ENCODE results near the gene RSBN1.

The RSBN1 gene

DNA sequence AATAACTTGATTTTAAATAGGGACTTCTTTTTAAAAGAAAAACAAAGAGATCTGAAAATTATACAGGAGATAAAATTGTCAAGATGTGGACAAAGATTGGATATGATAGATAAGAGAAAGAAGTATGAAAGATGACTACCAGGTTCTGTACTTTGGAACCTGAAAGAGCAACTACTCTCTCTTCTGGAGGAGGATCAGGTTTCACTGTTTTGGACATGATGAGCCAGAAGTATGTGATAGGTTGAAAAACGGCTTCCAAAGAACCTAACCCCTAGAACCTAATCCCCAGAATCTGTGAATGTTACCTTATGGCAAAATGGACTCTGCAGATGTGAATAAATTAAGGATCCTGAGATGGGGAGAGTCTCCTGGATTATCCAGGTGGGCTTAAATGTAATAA is 26.2 kb downstream of the RSBN1 start:
- no peak overlapping the region for H3K4me3 ChIP-seq (ENCODE audit: low read depth, low read length)
- no peak for DNase-seq (ENCODE audit: low read depth)

DNA sequence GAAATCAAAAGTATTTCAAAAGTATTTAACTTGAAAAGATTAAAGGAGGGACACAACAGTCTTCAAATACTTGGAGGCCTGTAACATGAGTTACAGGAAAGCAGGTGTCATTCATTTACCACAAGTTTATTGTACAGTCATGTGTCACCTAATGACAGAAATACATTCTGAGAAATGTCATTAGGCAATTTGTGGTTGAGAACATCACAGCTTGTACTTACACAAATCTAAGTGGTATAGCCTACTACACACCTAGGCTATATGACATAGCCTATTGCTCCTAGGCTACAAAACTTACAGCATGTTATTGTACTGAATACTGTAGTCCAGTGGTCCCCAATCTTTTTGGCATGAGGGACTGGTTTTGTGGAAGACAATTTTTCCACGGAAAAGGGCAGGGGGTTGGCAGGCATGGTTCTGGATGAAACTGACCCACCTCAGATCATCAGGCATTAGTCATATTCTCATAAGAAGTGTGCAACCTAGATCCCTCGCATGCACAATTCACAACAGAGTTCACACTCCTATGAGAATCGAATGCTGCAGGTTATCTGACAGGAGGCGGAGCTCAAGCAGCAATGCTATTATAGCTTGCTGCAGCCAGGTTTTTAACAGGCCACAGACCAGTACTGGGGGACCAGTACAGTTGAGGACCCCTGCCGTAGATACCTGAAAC is 28.0 kb downstream of the RSBN1 start:
- no peak overlapping the region for H3K4me3 ChIP-seq (ENCODE audit: low read depth, low read length)
- no peak for DNase-seq (ENCODE audit: low read depth)

DNA sequence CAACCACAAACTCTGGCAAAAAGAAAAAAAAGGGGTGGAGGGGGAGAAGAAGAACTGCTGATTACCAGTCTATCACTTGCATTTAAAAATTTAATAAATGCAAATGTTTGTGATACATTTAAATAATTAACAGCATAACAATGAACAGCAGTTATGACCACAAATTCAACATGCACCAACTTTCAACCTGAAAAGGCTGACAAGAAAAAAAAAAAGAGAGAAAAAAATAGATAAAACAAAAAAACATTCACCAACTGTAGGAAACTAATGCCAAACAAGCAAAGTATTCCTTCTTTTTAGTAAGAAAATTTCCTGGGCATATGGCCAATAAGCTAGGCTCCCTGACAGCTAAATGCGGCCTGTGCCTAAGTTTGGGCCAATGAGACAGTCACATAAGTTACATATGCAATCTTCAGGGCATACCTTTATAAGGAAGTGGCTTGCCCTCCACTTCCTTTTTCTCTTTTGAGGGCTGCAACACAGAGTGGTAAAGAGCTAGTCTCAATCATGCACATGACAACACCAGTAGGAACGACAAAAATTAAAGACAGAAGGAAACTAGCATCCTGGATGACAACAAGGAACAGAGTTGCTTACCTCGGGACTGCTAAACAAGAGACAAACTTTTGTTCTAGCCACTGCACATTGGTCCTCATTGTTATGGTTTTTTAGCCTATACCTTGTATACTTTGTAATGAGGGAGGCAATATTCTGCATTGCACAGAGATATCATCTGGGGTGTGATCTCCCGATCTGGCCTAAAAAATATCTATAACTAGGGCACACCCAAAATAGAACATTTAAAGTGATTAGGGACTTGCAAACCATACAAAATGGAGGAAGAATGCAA is 28.8 kb downstream of the RSBN1 start:
- DNase-seq (ENCODE audit: low read depth): no peak
- H3K4me3 ChIP-seq (ENCODE audit: low read depth, low read length): no peak overlapping the region

DNA sequence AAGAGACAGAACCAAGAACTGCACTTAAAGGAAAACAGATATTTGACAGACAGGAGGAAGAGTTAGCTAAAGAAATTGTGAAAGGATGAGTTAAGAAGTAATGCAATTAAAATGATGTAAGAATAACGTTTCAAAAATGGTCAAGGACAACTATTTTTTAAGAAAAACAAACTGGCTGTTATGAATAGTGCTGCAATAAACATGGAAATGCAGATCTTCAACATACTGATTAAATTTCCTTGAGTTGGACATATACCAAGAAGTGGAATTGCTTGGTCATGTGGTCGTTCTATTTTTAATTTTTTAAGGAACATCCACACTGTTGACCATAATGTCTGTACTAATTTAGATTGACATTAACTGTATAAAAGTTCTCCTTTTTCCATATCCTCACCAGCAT is 29.9 kb downstream of the RSBN1 start:
- no peak overlapping the region for H3K4me3 ChIP-seq (ENCODE audit: low read depth, low read length)
- DNase-seq (ENCODE audit: low read depth): no peak

DNA sequence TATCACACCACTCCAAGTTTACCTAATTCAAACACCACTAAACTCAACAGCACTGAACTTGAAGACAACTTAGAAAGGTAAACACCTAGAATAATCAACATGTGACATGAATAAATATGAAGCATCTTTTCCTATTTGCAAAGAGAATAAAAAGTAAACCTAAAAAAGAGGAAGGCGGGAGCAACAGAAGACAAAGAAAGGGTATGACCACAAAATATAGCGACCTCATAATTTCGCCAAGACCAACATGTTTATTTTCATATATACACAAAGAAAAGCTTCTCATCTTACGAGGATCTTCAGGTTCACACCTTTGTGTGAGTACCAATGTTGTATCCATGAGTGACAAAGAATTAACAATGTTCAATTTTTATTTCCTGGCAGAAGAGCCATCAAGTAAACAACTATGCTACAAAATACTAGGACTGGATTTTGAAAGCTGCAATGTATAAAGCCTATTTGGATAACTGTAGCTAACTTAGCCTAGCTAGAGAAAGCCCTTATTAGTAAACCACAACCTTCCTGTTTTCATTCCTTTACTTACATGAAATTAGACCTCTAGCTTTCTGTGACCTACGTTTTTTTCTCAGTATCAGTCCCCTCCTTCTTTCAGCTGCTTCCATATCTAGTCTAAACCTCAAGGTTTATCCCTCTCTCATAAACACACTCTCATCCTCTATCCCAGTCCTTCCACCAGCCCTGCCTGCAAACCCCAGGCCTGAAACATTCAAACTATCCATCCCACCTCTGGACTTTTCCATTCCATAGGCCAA is 31.7 kb downstream of the RSBN1 start:
- no peak for DNase-seq (ENCODE audit: low read depth)
- no peak overlapping the region for H3K4me3 ChIP-seq (ENCODE audit: low read depth, low read length)

DNA sequence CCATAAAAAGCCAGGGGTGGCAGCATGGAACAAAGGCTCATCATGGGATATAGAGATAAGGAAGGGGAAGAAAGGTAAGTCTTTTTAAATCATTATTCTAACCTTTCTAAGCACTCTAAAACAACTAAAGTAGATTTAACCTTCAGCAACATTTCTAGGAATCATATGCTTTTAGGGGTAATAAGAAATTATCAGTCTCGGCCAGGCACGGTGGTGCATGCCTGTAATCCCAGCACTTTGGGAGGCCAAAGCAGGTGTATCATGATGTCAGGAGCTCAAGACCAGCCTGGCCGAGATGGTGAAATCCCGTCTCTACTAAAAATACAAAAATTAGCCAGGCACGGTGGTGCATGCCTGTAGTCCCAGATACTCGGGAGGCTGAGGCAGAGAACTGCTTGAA is 32.7 kb downstream of the RSBN1 start:
- H3K4me3 ChIP-seq (ENCODE audit: low read depth, low read length): no peak overlapping the region

DNA sequence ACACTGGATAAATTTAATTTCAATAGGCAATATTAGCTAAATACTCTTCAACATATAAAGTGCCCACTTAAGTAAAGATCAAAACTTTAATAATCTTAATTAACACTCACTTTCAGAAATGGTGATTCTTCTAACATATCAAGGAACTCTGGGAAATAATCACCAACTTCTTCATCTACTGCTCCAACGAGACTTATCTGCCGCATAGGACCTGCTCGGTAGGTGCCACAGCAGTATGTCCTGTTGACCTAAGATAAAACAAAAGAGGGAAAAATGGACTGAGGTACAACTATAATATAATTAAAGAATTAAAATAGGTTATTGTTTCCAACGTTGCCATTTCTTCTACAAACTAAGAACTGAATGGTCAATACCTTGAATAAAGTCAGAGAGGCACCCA is 34.7 kb downstream of the RSBN1 start:
- DNase-seq (ENCODE audit: low read depth): no peak
- H3K4me3 ChIP-seq (ENCODE audit: low read depth, low read length): no peak overlapping the region

More for the DNA sequence above, 32.7 kb downstream of the RSBN1 start:
- no peak for DNase-seq (ENCODE audit: low read depth)

DNA sequence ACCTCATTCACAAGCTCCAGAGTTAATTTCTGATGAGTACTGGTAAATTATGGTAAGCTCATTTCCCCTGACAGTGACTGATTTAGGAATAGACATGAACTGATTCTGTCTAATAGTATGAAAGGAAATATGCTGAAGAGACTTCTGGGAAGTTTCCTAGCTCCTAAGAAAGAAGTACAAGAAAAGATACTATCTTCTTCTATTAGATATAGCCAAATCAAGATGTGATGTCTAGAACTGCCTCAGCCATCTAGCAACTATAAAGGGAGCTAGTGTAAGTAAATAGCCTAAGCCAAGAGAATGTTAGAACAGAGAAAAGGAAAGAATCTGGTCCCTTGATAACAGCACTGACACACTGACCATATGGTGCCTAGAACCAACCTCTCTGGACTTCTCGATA is 42.2 kb downstream of the RSBN1 start:
- H3K4me3 ChIP-seq (ENCODE audit: low read depth, low read length): no peak overlapping the region
- DNase-seq (ENCODE audit: low read depth): no peak

DNA sequence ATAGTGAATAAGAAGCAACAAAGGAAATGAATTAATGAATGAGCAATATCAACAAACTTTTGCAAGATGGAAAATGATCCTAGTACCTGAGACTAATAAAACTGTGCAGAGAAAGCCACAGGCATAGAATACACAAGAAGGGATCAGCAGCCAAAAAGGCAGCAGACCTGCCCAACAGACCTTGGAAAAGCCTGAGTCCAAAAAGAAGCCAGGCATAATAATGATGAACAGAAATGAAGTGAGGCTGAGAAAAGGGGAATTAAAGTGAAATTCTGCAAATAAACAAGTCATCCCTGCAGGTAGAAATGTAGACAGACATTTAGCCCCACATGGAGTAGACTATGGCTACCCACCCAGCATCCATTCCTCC is 42.7 kb downstream of the RSBN1 start:
- no peak for DNase-seq (ENCODE audit: low read depth)
- H3K4me3 ChIP-seq (ENCODE audit: low read depth, low read length): no peak overlapping the region

DNA sequence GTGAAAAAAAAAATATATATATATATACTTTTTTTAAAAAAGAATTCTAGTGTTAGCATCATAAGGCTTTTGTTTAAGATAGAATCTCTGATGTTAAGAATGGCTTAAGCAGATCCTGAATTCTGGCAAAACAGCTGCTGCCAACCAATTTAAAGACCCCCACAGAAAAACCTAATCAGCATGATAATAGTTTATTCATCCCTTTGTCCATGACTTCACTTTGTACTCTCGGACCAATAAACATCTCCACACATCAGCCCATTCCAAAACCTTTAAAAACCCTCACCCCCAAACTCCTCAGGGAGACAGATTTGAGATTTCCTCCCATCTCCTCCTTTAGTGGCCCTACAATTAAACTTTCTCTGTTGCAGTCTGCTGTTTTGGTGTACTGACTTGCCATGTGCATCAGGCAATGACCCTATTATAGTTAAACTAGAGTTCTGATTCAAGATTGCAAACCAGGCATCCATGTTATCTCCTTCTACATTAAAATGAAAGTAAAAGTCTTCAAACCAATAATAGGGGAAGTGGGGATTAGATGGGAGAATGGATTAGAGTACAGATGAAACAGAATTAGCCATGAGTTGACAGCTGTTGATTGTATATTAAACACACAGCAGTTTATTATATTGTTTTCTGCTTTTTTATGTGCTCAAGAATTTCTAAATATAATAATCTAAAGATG is 43.2 kb downstream of the RSBN1 start:
- H3K4me3 ChIP-seq (ENCODE audit: low read depth, low read length): no peak overlapping the region

DNA sequence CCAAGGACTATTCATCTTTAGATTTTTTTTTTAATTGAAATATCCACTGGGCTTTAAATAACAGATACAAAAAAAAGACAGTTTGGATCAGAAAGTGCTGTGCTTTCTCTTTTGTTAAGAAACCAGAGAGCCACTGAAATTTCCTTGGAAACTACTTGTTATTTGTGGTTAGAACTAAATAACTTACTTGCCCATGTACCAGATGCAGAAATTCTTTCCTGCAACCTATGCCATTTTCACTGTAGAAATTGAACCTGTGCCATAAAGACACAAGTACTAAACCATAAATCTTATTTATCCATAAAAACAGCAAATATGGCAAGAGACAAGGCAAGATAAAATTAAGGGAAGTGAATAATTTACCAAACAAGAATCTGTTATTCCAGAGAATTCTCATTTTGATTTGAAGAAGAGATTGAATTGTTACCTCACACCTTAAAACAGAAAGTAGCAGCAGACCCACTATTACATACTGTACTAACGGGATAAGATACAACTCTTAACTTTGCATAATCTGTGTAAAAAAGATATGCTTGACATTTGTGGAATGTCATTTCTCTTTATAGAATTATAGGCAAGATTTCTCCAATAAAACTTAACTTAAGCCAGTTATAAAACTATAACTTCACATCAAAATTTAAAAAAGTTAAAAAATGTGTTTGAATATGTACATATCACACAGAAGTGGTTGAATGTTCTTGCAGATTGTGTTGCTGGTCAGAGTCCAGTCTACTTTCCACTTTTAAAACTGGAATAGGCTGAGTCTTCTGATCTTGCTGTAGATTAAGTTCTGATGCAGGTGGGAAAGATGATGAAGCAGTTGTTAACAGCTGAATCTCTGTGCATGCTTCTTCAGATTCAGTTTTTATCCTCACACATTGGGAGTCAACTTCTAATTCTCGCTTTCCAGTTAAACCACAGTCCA is 46.7 kb downstream of the RSBN1 start:
- no peak overlapping the region for H3K4me3 ChIP-seq (ENCODE audit: low read depth, low read length)
- DNase-seq (ENCODE audit: low read depth): no peak

More for the DNA sequence above, 43.2 kb downstream of the RSBN1 start:
- no peak for DNase-seq (ENCODE audit: low read depth)

DNA sequence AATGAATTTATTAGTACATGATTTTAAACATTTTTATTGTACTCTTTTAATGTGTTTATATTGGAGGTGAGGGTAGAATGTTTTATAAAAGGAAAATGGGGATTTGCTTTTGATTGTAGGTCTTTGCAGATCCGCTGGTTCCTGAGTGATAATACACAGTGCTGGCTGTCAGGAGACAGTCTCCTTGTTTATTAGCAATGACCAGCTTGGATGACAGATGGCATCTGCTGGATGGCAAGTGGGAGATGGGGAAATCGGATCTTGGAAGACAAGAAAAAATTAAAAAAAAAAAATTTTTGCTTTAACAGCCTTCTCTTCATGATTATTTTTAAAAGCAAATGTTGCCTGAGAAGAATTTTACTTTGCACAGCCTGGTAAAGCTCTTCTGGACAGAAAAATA is 48.6 kb downstream of the RSBN1 start:
- DNase-seq (ENCODE audit: low read depth): no peak
- H3K4me3 ChIP-seq (ENCODE audit: low read depth, low read length): no peak overlapping the region

DNA sequence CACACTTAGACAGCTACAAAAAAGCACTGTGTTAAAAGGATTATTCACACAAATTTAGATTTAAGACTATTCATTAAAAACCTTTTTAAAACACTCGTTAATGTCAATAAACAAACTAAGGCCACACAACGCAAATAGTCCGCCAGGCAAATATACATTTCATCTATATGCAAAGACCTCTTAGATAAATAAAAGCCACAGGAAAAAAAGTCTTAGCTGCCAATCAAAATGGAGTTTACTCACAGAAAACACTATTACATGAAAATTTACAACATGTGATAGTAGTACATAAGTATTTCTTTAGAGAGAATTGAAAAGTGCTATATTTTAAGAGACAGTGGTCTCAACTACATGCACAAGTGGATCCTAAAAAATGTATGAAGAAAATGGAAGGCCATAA is 50.3 kb downstream of the RSBN1 start:
- no peak overlapping the region for H3K4me3 ChIP-seq (ENCODE audit: low read depth, low read length)
- no peak for DNase-seq (ENCODE audit: low read depth)

DNA sequence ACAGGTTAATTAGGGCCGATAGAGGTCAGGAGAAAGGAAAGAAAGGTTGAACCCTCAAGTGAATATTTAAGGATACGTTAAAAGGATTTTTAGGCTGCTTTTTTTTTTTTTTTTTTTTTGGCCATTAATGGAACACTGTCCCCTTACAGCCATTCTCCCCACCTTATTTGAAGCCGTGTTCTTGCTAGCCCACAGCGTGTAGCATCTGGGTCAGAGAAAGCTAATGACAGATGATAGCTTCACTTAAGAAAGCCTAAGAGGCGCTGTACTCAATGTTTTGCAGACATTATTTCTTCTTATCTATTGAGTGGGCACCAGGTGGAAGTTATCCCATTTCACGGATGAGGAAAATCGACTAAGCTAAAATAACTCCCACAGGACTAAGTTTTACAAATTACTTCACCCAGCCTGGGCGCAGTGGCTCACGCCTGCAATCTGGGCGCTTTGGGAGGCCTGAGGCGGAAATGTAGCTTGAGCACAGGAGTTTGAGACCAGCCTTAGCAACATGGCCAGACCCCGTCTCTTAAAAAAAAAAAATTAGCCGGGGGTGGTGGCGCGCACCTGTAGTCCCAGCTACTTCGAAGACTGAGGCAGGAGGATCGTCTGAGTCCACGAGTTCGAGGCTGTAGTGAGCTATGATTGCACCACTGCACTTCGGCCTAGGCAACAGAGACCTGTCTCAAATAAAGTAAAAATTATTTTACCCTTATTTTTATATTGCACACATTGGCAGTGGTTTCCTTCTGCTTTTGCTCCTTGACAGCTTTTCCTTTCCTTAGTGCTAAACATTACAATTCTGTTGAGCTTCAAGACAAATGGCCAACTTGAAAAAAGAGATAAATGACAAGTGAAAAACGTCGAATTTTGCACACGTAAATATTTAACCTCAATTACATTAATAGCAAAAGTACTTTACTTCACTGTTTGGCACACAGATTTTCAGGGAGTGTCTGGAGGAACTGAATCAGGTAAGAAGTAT is 51.9 kb downstream of the RSBN1 start:
- no peak for DNase-seq (ENCODE audit: low read depth)
- H3K4me3 ChIP-seq (ENCODE audit: low read depth, low read length): peak overlapping the region; percentile 88

DNA sequence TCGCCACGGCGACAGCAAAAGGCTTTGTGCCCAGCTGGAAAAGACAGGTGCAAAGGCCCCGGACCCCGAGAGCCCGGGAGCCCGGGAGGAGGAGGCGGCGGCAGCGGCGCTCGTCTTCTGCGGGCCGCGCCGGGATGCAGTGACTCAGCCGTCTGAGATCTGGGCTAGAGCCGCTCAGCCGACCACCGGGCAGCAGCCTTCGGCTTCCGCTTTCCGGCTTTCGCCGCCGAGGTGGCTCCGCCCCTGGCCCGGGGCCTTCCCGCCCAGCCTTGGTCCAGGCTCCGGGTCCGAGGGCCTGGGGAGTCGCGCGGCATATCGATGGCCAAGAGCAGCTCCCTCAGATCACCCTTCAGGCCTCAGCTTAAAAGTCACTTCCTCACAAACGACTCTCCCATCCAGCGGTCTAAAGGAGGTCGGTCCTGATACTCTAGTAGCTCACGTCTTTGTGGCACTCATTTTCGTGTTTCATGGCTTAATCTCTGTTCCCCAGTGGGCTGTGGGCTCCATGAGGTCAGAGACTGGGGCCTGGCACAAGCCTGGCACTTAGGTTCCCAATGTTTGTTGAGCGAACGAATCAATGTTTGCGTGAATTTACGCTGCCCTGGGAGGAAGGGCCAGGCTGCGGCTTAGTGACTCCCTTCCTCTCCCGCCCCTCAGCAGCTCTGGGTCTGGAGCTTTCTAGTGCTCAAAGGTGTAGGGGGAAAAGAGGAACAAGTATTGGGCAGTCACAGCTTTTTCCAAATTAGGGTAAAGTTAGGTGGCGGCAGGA is 52.8 kb downstream of the RSBN1 start, which contains the start of gene PHTF1:
TSS of gene PHTF1 (minus strand) at position 154 of the 769 bp plus-strand sequence. CDS start 783 bp downstream, outside the sequence.
- DNase-seq (ENCODE audit: low read depth): peak; percentile 35
- H3K4me3 ChIP-seq (ENCODE audit: low read depth, low read length): peak within 1 kb of the TSS; percentile 88

DNA sequence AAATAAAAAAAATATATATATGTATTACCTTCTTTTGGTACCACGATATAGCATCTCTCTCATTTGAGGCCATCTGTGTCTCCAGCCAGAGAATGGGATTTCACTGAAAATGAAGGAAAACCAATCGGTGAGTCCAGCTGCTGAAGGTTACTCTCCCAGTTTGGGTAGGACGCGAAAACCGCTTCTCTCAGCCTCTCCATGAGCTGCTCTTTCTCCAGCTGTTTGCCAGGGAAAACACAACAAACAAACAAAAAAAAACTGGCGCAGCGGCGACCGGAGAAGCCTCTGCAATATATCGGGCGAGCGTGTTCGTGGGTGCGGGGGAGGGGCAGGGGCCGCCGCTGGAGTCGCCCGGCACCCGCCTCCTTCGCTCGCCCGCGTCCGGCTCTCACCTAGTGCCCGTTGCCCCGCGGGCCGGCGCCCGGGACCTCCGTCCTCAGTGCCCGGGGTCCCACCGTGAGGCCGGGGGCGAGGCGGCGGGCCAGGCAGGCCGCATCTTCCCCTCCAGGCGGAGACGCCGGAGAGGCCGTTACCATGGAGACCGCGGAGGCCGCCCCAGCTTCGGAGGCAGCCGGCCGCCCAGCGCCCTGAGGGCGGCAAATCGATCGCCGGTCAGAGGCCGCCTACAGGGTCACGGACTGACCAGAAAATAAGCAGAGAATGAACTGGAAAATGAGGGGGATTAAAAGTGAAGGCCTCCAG is 53.5 kb downstream of the RSBN1 start:
- peak overlapping the region; percentile 88 for H3K4me3 ChIP-seq (ENCODE audit: low read depth, low read length)
- no peak for DNase-seq (ENCODE audit: low read depth)
